Keratinocyte (primary cell): Measurements from ENCODE around the gene S100A4. TPM values are rescaled to one million over a fixed set of nuclear protein-coding genes. Genes with fewer than 3 reads are reported as not detected.

Source experiments
- DNase-seq: peaks from one replicate; pipeline ENCODE4 v3.0.0-alpha.2; 2011; ENCODE audit warnings: low read depth, missing footprints, low spot score
- FAIRE-seq: peaks from 2 replicates; lab custom pipeline; 2011; peaks lifted over from hg19 to GRCh38; lab: Jason Lieb, UNC
- H2AFZ ChIP-seq: 2 replicates; pipeline ENCODE4 v1.6.0; 2012; ENCODE audit warnings: low read length, control low read depth, inconsistent platforms; ENCODE audit not compliant: control insufficient read depth
- H3K27ac ChIP-seq: 2 replicates; pipeline ENCODE4 v1.5.1; 2011; ENCODE audit warnings: low read length; ENCODE audit not compliant: control insufficient read depth, insufficient read depth
- H3K27me3 ChIP-seq: 3 replicates; pipeline ENCODE4 v1.6.0; 2011; ENCODE audit warnings: low read length; ENCODE audit not compliant: control insufficient read depth, insufficient read depth; ENCODE audit errors: extremely low read depth
- H3K36me3 ChIP-seq, 2 experiments: 2 replicates in 1 of 2; 3 replicates in 1 of 2; pipeline ENCODE4 v1.5.1; 2011; ENCODE audit warnings: low read length in 2 of 2, mild to moderate bottlenecking in 1 of 2; ENCODE audit not compliant: control insufficient read depth in 2 of 2, insufficient read depth in 2 of 2; ENCODE audit errors: extremely low read depth in 1 of 2
- H3K4me1 ChIP-seq: 3 replicates; pipeline ENCODE4 v1.5.1; 2011; ENCODE audit warnings: low read length; ENCODE audit not compliant: control insufficient read depth, insufficient read depth; ENCODE audit errors: extremely low read depth
- H3K4me2 ChIP-seq: 3 replicates; pipeline ENCODE4 v1.6.0; 2011; ENCODE audit warnings: low read depth, low read length; ENCODE audit not compliant: control insufficient read depth, insufficient read depth; ENCODE audit errors: extremely low read depth
- H3K4me3 ChIP-seq, 3 experiments: fragments of 200-600 bp in 1 of 3; sonication (generic) in 1 of 3; 2 replicates in 2 of 3; 3 replicates in 1 of 3; pipeline ENCODE4 v1.5.1; 2011 to 2016; ENCODE audit warnings: low read length in 3 of 3, mild to moderate bottlenecking in 3 of 3, control low read depth in 2 of 3, inconsistent platforms in 1 of 3, low read depth in 1 of 3, mixed read lengths in 1 of 3, mixed run types in 1 of 3, moderate library complexity in 1 of 3; ENCODE audit not compliant: control insufficient read depth in 2 of 3, insufficient read depth in 2 of 3; ENCODE audit errors: extremely low read depth in 1 of 3
- H3K79me2 ChIP-seq: 2 replicates; pipeline ENCODE4 v1.6.0; 2012; ENCODE audit warnings: low read length; ENCODE audit not compliant: control insufficient read depth, insufficient read depth
- H3K9ac ChIP-seq: 3 replicates; pipeline ENCODE4 v1.6.0; 2011; ENCODE audit warnings: low read length; ENCODE audit not compliant: control insufficient read depth, insufficient read depth; ENCODE audit errors: extremely low read depth
- H3K9me1 ChIP-seq: 3 replicates; pipeline ENCODE4 v1.6.0; 2011; ENCODE audit warnings: low read length; ENCODE audit not compliant: control insufficient read depth, insufficient read depth; ENCODE audit errors: extremely low read depth
- H3K9me3 ChIP-seq: 2 replicates; pipeline ENCODE4 v1.5.1; 2012; ENCODE audit warnings: low read depth, low read length; ENCODE audit not compliant: control insufficient read depth
- H4K20me1 ChIP-seq: 3 replicates; pipeline ENCODE4 v1.6.0; 2011; ENCODE audit warnings: low read length; ENCODE audit not compliant: control insufficient read depth, insufficient read depth; ENCODE audit errors: extremely low read depth
- CTCF ChIP-seq, 3 experiments: IDR thresholded peaks in 1 of 3; conservative IDR thresholded peaks in 1 of 3; optimal IDR thresholded peaks in 1 of 3; 2 replicates in 2 of 3; 3 replicates in 1 of 3; pipeline versions ENCODE3 to v1.5.1; 2011; ENCODE audit warnings: low read length in 3 of 3, mild to moderate bottlenecking in 3 of 3, moderate library complexity in 2 of 3, control low read depth in 1 of 3, inconsistent platforms in 1 of 3; ENCODE audit not compliant: insufficient read depth in 2 of 3; ENCODE audit errors: extremely low read depth in 1 of 3
- EZH2 ChIP-seq: IDR thresholded peaks from one replicate; pipeline ENCODE4 v1.6.1; 2012; ENCODE audit warnings: inconsistent platforms, mild to moderate bottlenecking, low read length, moderate library complexity
- dilution Hi-C: fragments of 300-500 bp; cut with MboI; formaldehyde crosslinking; loops from one replicate; pipeline ENCODE4 v1.7.0; 2020; ENCODE audit warnings: low sequenced_read_pairs; ENCODE audit not compliant: extremely low pct_ligation_motif_present
- polyA plus RNA-seq, 5 experiments: library from polyadenylated mRNA; depleted of rRNA in 3 of 5; stranded (reverse) in 3 of 5; stranded (forward) in 1 of 5; unstranded in 1 of 5; fragments of >200 nt; gene quantifications; 1 replicate in 1 of 5; 2 replicates in 3 of 5; 3 replicates in 1 of 5; pipeline versions ENCODE4 v1.2.1 to v1.2.3, GENCODE V29; 2011 to 2012; ENCODE audit warnings: missing spikeins in 2 of 5, low read depth in 1 of 5, low replicate concordance in 1 of 5

Gene S100A4
- polyA plus RNA-seq, 1 donor (not counting 4 experiments of a cell fraction or from before 2014, with no cell fraction given) = 21.4 TPM

GRCh38 chr1:153498746-153499145 lies 46.9 kb downstream of the S100A4 start:
- Histone ChIP-seq H3K4me1 (peaks cover 2% of the 10 kb centered on the region), H3K4me2 (no peak overlapping the region), H3K9ac (no peak overlapping the region), H3K27ac (no peak overlapping the region), H3K4me3 (no peak overlapping the region), H3K9me3 (no peaks in the 10 kb centered on the region), H3K27me3 (no peaks in the 10 kb centered on the region), H2AFZ (no peak overlapping the region), H4K20me1 (no peaks in the 10 kb centered on the region), H3K36me3 (no peaks in the 10 kb centered on the region), H3K9me1 (no peaks in the 10 kb centered on the region), H3K79me2 (no peaks in the 10 kb centered on the region)
- dilution Hi-C loops = no loop called here
- no peak for DNase-seq
- TF ChIP-seq CTCF (optimal IDR thresholded peaks at IDR 0.05 in 1 of 3, IDR thresholded peaks at IDR 0.05 in 1 of 3, conservative IDR thresholded peaks at IDR 0.05 in 1 of 3; ENCODE audit: extremely low read depth in 1 of 3, insufficient read depth in 2 of 3, low read length in 3 of 3) (no peak), EZH2 (no peak)
- FAIRE-seq = no peak

- H2AFZ ChIP-seq = no peak overlapping the region
- H3K9ac ChIP-seq = no peak overlapping the region
- TF ChIP-seq EZH2 (no peak), CTCF (optimal IDR thresholded peaks at IDR 0.05 in 1 of 3, IDR thresholded peaks at IDR 0.05 in 1 of 3, conservative IDR thresholded peaks at IDR 0.05 in 1 of 3; ENCODE audit: extremely low read depth in 1 of 3, insufficient read depth in 2 of 3, low read length in 3 of 3) (no peak)
- H3K9me3 ChIP-seq = no peaks in the 10 kb centered on the region
- peaks cover 24% of the 10 kb centered on the region for H3K4me1 ChIP-seq
- no peak overlapping the region for H3K4me2 ChIP-seq
- no peaks in the 10 kb centered on the region for H3K36me3 ChIP-seq
- no peaks in the 10 kb centered on the region for H3K9me1 ChIP-seq
- no peaks in the 10 kb centered on the region for H3K27me3 ChIP-seq
- dilution Hi-C loops = no loop called here
- FAIRE-seq (no peak), DNase-seq (no peak)
- H3K27ac ChIP-seq = no peak overlapping the region
- H4K20me1 ChIP-seq = no peaks in the 10 kb centered on the region
- no peaks in the 10 kb centered on the region for H3K79me2 ChIP-seq
- H3K4me3 ChIP-seq = no peak overlapping the region
Observed at GRCh38 chr1:153495536-153495935, 50.1 kb downstream of the S100A4 start.
